HG03095 (cell line): ENCODE results near the gene ATXN1.
"Not testable (repeated sequence)": the region's sequence is repeated elsewhere in the genome, so short reads cannot be mapped to it uniquely, and the experiment has no call there.

Source experiments
- ATAC-seq: cut with Tn5 transposase; IDR thresholded peaks from one replicate; pipeline ENCODE4 v1.9.1; 2021; ENCODE audit warnings: moderate library complexity; ENCODE audit not compliant: unreplicated experiment

Gene ATXN1

DNA sequence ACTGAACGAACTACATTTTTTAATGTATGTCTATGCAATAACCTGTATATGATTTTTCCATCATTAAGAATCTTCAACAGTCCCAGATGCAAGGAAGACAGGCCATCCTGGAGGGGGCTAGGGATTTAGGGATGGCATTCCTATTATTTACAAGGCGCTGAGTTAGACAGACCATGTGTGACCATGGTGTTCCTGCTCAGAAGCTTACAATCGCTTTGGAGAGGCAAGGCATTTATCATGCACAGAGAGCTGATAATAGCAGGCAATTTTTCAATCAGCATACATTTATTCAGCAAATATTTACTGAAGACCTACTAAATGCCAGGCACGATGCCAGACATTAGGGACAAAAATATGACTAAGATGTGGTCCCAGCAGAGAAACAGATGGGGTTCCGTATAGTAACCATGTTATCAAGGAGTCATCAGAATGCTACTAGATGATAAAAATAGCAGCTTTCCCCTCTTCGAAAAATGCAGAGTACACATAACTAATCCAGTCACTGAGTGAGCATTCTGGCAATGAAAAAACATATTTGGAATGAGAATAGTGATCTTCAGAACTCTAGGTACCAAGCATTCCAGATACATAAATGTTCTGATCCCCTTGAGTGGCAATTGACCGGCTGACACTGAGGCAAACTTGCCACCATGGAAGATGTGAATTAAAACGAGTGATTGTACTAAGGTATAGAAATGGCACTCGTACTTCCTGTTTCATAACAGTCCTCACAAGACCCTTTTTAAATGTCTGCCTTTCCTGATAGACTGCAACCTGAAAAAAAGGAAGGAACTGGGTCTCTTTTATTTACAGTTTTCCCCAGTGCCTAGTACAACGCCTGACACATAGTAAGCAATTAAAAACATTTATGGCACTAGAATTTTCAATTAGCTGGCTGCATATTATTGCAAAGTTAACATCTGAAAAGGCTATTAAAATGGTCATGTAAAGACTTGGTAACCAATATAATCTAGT lies 135.7 kb downstream of the ATXN1 start:
- ATAC-seq, result no peak

DNA sequence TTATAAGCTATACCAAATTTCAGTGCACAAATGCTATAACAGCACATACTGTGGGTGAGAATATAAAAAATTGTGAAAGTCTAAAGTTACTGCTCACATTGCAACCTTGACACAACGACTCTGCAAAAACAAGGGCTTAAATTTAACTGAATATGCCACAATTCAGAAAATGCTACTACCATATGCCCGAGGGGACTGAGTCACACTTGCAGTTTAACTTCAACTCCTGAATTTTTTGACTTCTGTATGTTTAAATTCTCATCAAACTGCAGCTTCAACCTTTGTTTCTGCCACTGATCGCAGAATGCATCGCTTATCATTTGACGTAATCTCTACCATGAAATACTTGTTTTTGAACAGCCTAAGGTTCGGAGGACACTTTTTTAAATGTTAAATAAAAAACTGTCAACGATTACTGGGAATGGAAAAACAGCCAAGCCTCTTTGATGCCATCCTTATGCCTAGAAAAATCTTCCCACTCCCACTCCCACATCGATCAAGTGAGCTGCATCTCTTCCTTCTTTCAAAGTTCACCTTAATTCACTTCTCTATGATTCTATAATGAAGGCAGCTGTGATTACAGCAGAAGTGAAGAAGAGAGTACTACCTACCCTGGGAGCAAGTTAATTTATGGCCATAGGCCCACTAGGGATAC lies 136.5 kb downstream of the ATXN1 start:
- no peak for ATAC-seq

DNA sequence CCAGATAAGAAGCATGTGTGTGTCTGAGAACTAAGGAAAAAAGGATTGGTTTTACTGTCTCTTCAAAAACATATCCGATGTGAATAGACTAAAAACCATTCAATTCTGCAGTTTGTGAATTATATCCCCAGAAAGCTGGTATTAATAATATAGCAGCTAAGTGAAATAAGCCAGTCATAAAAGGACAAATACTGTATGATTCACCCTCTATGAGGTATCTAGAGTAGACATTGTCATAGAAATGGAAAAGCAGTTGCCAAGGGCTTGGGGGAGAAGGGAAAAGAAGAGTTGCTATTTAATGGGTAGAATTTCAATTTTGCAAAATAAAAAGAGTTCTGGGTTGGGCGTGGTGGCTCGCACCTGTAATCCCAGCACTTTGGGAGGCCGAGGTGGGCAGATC lies 137.5 kb downstream of the ATXN1 start:
- no peak for ATAC-seq

DNA sequence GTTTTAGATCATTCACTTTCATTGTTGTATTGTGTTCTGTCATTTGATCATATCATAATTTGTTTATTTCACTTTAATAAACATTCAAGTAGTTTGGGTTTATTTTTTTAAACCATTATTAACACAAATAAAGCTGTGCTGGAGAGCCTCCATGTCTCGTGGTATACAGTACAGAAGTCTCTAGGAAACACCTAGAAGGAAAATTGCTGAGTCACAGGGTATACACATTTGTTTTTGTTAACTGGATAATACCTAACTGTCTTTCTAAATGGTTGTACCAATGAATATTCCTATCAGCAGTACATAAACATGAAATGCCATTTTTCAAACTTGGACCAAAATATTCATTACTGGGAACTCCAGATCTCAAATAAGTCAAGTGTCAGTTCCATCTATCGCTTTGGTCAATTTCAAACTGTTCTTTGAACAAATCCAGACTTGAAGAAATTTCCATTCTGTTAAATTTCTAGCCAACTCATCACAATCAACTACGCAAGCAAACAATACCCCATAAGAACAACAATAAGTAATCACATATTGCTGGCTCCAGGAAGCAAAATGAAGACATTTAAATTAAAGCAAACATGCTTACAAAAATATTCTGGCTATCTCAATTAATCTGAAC lies 138.1 kb downstream of the ATXN1 start:
- ATAC-seq, result no peak

DNA sequence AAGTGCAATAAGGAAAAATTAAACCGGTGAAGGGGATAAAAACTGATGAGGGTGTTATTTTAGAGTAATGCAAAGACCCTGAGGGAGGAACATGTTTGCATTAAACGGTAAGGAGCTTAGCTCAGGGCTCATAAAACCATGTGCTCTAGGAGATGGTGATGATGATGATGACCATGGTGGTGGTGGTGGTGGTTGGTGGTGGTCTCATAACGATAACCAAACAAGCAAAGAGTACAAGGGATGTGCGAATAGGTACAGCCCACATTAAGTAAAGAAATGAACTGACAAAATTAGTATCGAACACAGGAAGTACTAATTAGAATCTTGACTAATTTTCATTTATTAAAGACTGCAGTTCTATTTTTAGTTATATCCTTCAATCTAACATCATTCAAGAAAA lies 139.1 kb downstream of the ATXN1 start:
- no peak for ATAC-seq

DNA sequence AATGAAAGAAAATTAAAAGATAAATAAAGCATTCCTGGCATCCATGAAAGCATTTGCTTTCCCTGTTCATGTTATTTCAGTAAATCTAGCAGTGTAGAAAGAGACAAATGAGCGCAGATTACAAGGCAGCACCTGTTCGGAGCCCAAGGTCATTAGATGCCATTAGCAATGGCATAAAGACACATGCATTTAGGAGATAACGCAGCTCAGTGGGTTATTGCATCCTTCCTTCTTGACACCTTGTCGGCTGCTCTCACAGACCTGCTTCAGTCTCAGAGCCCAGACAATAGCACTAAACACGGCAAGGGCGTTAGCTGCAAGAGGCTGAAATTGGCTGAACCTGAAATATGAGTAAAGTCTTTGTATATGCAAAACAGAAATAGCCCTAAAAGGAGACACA lies 140.3 kb downstream of the ATXN1 start:
- ATAC-seq, result no peak

DNA sequence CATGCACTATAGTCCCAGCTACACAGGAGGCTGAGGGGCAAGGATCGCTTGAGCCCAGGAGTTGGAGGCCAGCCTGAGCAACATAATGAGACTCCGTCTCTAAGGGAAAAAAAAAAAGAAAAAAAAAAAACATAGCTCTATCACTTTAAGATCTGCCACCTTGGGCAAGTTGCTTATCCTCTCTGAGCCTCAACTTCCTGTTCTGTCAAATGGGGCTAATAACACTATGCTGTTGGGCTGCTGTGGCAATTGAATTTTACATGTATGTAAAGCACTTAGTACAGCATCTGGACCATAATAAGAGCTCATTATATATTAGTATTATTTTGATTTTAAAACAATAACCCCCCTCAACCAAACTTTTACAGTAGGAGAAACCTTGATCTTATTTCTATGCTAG lies 141.5 kb downstream of the ATXN1 start:
- ATAC-seq, result no peak

DNA sequence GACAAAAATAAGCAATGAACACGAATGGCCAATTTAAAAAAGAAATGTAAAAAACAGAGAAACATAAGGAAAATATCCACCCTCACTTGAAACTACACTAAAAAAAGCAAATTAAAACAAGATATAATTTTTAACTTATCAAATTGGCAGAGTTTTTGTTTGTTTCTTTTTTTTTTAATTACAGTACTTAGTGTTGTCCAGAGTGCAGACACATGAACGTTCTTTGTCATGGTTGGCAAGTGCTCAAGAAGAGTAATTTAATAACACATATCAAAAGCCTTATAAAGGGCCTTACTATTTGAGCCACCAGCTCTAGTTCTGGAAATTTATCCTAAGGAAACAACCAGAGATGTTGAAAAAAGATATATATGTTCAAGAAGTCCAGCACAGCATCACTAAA lies 142.3 kb downstream of the ATXN1 start:
- ATAC-seq, result no peak

DNA sequence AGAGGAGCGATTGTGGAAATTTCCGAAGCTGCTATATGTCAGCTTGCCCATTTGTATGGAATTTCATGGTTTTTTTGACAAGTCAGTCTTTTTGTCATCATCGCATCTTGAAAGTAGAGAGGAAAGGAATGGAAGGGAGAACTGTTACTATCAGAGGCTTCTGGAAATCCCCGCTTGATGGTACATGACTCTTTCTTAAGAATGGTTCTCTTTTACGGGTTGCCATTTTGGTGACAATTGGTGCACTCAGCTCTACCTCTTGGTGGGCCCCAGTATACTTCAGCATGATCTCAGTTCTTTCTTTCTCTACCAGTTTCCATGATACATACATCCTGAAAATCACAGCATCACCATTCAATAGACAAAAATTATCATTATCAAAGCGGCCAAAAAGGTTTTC lies 146.0 kb downstream of the ATXN1 start:
- ATAC-seq, result not testable (repeated sequence)

DNA sequence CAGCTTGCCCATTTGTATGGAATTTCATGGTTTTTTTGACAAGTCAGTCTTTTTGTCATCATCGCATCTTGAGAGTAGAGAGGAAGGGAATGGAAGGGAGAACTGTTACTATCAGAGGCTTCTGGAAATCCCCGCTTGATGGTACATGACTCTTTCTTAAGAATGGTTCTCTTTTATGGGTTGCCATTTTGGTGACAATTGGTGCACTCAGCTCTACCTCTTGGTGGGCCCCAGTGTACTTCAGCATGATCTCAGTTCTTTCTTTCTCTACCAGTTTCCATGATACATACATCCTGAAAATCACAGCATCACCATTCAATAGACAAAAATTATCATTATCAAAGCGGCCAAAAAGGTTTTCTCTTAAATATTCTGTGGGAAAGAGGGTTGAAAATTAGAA lies 147.1 kb downstream of the ATXN1 start:
- ATAC-seq, result not testable (repeated sequence)

DNA sequence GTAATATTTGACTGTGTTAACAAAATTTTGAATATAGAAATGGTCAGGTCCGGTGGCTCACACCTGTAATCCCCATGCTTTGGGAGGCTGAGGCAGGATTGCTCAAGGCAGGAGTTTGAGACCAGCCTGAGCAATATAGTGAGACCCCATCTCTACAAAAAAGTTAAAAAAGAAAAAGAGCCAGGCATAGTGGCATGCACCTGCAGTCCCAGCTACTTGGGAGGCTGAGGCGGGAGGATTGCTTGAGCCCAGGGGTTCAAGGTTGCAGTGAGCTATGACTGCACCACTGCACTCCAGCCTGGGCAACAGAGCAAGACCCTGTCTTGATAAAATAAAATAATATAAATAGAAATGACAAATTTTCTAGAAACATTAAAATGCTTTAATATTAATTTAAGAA lies 147.8 kb downstream of the ATXN1 start:
- not testable (repeated sequence) for ATAC-seq

DNA sequence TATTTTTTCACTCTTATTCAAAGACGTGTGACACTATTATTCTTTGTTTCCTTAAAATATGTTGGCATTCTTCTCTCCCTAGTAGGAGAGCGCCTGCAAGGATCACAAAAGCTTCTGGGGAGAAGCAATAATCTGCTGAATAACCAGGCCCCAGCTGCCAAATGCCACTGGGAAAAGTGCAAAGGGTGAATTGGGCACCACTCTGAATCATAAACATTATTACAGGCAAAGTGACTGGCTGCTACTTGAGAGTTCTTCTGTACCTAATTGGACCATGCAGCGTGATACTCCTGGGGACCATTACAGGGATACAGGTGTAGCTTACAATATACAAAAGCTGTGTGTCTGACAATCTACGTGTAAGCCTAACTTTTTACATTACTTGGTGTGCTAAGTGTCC lies 152.8 kb downstream of the ATXN1 start:
- no peak for ATAC-seq

DNA sequence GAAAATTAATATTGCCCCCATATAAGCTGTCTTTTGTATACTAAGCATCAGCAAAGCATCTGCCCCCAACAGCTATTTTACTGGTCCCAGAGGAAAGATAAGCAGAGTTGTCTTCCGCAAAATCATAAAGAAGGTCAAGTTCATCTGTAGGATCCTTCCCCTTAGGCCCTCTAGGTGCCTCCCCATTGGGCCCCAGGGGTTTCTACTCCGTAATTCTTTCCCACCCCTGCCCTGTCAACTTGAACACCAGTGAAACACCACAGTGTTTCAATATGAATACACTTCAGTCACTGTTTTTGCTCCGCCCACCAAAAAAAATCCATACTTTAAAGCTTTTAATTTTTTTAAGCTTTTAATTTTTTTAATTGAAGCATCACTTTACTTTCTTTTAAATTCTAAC lies 159.2 kb downstream of the ATXN1 start:
- peak; percentile 90 for ATAC-seq

DNA sequence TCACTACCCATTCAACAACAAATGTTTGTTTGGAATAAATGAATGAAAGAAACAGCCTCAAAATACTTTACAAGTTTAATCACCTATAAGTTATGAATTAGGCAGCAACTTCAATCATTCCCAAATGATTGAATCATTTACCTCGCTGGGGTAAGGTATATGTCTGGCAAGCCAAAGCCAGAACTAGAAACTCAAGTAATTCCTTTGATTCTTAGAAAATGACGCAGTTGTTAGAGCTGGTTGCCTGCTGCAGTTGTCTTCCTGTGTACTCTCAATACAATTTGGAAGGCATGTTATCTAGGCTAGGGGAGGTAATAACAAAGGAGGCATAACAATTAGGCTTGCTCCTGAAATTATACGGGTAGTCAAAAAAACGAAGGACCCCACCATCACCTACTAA lies 160.6 kb downstream of the ATXN1 start:
- no peak for ATAC-seq

DNA sequence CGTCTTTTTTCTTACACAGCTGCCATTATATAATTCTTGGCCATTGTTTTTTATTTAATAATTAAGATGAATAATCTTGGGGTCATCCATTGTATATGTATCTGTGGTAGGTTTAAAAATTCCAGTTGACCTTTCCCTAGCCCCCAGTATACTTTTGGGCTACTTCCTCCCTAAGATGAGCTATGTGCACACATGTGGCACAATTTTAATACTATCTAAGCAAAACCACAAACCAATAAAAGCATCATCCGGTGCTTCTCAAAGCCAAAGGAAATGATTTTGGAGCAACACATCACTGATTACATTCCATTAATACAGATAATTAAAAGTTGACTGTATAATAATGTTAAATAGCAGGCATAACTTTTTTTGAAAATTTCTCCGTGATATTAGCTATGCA lies 161.2 kb downstream of the ATXN1 start:
- no peak for ATAC-seq

DNA sequence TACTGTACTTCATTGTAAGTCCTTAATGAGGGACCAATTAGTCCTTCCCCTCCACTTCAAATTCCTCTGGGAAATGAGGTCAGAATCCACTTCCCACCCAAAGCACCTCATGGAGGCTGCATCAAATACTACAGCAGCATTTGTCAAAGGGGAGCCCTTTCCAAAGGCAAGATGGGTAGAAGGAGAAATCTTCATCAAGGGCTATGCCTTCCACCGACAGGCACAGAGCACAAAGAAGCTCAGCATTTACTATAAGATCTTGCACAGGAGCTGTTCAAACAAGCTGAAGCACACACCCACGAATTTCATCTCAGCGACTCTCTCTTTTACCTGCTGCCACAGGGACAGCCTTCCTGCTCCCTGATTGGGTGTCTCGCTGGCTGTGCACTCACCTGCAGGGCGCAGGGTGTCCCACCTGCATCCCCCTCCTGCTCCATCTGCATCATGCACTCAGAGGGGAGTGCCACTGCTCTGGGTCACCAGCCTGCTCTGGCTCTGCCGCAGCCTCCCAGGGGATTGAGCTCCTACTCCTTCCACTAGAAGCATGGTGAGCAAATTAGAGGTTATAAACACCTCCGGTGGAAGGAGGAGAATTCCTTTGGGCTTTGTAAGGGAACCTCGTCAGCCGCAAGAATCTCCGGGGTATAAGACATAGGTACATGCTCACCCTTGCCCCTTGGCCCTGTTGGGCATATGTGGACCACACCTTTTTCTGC lies 164.5 kb downstream of the ATXN1 start:
- no peak for ATAC-seq

DNA sequence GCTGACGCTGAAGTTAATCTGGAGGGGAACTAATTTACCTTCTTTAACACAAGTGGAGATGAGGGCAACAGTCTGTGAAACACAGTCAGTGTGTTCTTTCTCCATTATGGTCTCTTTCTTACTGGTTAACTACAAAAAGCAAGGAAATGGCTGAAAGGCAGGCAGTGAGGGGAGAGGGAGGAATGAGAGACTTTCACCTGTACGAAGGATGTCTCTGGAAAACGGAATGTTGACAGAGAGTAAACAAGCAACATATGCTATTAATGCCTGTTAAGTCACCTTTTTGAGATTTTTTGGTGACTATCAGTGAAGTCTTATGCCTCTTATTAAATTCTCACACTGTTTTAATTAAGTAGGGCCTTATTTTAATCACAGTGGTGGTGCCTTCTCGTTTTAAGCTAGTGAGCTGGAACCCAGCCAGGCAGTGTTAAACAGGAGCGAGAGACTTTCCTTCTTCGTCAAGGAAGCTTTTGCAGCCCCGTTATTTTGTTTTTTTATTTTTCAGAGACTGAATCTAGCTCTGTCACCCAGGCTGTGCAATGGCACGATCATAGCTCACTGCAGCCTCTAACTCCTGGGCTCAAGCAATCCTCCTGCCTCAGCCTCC lies 165.6 kb downstream of the ATXN1 start:
- ATAC-seq, result no peak

DNA sequence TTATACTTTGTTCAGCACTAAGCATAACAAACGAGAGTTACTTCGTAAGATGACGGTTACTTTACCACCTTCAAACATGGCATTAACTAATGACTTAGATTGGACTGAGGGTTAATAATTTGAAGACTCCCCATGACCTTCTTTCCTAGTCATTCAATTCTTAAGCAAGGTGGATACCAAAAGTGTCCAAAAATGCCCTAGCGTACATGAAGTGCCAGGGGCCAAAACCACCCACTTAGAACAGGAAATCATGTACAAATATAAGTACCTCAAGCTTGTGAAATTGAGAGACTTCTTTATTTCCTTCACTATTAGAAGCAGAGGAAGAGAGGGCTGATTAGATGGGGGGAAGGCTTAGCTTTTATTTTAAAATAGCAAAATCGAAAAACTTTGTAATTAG lies 166.4 kb downstream of the ATXN1 start:
- ATAC-seq, result no peak

DNA sequence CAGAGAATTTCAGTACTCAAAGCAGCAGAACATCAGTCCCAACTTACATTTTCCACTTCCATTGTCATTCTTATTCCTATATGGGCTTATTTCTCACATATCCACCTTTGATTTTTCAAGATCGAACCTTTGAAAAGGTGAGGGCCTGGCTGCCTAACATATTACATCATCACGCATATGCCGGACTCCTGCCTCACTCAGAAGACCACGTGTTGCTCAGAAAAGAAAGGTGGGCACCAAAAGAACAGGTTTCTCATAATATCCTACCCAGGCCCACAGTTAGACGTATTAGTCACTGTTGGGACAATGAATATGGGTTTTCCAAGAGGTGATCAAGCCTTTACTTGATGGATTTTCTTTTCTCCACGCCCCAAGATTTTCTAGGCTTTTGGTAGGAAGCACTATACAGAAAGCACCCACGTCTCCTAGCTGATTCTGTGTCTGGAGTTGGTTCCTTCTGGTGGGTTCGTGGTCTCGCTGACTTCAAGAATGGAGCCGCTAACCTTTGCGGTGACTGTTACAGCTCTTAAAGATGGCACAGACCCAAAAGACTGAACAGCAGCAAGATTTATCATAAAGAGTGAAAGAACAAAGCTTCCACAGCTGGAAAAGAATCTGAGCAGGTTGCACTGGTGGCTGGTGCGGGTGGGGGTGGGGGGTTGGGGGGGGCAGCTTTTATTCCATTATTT lies 168.9 kb downstream of the ATXN1 start:
- ATAC-seq, result no peak
